ENCODE data around the gene STRIP1. TPM values are rescaled to one million over a fixed set of nuclear protein-coding genes. Genes with fewer than 3 reads are reported as not detected.

The STRIP1 gene
- total RNA-seq, 1 experiment from 2014 or later = 55.6 TPM

- Histone ChIP-seq H3K36me3 (replicated peaks; ENCODE audit: control insufficient read depth, insufficient read depth, low read length) (no peaks in the 10 kb centered on the region), H3K4me3 (ENCODE audit: insufficient read depth, low read depth, low read length) (peak overlapping the region; percentile 3; the same call in 1 of the 2 replicates), H3K27me3 (ENCODE audit: control insufficient read depth, insufficient read depth, low read length) (peaks cover 82% of the 10 kb centered on the region)
- DNase-seq = peak; percentile 67
Measured at GRCh38 chr1:110083061-110083865, 48.8 kb downstream of the STRIP1 start.

DNA sequence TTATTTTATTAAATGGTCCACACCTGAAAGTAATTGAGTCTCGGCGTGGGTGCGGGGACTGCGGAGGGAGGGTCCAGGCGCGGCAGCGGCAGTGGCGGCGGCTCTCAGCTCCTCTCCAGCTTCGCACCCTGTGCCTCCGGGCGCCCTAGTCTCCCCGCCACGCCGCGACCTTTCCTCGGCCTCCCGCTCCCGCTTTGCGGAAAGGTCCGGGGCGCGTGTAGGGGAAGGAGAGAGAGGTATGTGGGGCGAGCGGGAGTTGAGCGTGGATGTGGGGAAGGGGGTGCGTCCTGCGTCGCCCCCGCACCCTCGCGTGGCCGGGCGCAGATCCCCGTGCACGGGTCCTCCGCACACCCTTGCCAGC is 49.4 kb downstream of the STRIP1 start:
- H3K36me3 ChIP-seq (replicated peaks; ENCODE audit: control insufficient read depth, insufficient read depth, low read length) = no peaks in the 10 kb centered on the region
- peak; percentile 78 for DNase-seq
- peaks cover 79% of the 10 kb centered on the region for H3K27me3 ChIP-seq (ENCODE audit: control insufficient read depth, insufficient read depth, low read length)
- peak overlapping the region; percentile 28; the same call in 1 of the 2 replicates for H3K4me3 ChIP-seq (ENCODE audit: insufficient read depth, low read depth, low read length)

DNA sequence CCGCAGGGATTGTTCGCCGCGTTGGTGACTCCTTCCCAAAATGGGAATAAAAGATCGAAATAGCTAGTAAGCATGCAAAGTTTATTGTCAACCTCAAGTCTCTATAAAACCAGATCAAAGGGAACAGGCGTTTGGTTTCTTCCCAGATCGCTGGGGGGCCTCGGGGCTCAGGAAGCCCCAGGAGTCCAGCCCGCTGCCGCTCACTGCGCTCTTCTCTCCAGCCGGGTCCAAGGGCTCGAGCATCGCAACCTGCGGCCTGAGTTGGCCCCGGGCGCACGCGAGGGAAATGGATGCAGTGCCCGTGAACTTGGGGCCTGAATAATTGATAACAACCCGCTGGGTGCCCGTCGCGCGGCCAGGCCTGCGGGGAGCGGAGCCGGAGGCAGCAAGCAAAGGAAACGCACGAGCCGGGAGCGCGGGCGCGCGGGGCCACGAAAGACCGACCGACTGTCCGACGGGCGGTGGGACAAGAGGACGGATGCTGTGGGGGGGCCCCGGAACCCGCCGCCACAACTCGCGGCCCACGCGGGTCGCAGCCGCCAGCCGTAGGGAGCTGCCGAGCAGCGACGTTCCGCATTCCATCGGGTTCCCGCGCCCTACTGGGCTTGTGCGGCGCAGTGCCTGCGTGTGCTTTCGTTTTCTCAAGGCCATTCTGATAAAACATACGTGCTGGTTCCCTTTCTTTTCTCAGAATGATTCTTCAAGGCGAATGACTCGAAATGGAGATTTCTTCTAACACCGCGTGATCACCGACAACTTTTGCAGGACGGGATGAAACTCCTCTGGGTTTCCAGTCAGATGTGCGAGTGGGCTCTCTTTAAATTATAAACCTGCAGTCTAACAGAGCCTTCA is 50.0 kb downstream of the STRIP1 start:
- peak; percentile 86 for DNase-seq
- H3K36me3 ChIP-seq (replicated peaks; ENCODE audit: control insufficient read depth, insufficient read depth, low read length) = no peaks in the 10 kb centered on the region
- peak overlapping the region; percentile 28 for H3K4me3 ChIP-seq (ENCODE audit: insufficient read depth, low read depth, low read length)
- peaks cover 79% of the 10 kb centered on the region for H3K27me3 ChIP-seq (ENCODE audit: control insufficient read depth, insufficient read depth, low read length)

DNA sequence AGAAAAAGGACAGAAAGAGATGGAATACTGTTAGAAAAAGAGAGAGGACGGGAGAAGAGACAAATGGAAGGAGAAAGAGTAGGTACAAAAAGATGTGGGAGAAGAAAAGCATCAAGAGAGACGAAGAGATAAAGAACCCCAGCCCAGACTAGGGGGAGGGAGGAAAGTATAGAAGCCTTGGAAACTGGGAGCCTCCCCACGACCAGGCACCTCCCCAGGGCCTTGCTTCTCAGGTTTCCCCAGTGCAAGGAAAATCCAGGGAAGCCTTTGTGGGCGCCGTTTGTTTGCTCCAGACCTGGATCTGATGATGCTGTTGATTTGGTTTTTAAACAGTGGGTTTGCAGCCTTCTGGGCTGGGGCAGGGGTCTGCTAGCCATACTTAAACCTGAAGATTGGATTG is 51.2 kb downstream of the STRIP1 start:
- Histone ChIP-seq H3K4me3 (ENCODE audit: insufficient read depth, low read depth, low read length) (no peak overlapping the region), H3K27me3 (ENCODE audit: control insufficient read depth, insufficient read depth, low read length) (peaks cover 73% of the 10 kb centered on the region), H3K36me3 (replicated peaks; ENCODE audit: control insufficient read depth, insufficient read depth, low read length) (no peaks in the 10 kb centered on the region)
- DNase-seq = peak; percentile 70

- no peak for DNase-seq
- H3K27me3 ChIP-seq (ENCODE audit: control insufficient read depth, insufficient read depth, low read length) = peaks cover 65% of the 10 kb centered on the region
- no peaks in the 10 kb centered on the region for H3K36me3 ChIP-seq (replicated peaks; ENCODE audit: control insufficient read depth, insufficient read depth, low read length)
- H3K4me3 ChIP-seq (ENCODE audit: insufficient read depth, low read depth, low read length) = no peak overlapping the region
Measured at GRCh38 chr1:110086961-110087360, 52.5 kb downstream of the STRIP1 start.

DNA sequence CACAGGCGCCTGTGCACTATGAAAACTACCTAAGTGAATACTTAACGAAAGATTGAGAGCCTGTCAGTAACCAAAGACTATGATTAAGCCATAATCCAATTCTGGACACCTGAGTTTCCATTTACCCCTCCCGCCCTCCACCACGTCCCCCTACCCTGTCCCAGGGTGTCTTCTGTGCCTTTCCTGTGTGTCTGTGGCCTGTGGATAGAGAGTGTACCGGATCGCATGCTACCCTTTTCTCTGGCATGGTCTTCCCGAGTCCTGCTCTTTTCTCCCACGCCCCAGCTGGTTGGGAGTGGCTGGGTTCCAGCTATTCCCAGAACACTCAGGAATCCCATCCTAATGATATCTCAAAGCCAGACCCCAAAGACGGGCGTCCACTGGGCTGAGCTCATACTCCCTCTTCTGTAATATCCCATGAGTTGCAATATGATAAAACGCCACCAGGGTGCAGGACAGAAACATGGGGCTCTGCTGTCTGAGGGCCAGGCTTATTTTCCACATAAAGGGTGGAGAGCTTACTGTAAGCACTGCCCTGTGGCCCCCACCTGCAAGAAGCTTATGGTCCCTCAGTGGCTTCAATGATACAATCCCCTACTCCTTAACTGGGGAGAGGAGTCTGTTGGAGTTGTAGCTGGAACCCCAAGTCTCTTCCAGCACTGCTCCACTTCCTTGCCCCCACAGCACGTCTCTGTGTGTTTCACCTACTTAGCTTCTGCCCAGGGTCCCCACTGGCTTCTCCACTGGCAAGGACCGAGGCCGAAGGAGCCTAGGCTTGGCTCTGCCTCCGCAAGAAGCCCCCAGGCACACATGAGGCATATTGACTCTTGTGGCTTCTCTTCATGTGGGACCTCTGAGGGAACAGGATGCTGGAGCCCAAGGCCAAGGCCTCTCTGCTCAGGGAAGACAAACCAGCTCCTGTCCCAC is 53.7 kb downstream of the STRIP1 start:
- DNase-seq = peak; percentile 89
- Histone ChIP-seq H3K36me3 (replicated peaks; ENCODE audit: control insufficient read depth, insufficient read depth, low read length) (no peaks in the 10 kb centered on the region), H3K4me3 (ENCODE audit: insufficient read depth, low read depth, low read length) (no peak overlapping the region), H3K27me3 (ENCODE audit: control insufficient read depth, insufficient read depth, low read length) (peaks cover 55% of the 10 kb centered on the region)

DNA sequence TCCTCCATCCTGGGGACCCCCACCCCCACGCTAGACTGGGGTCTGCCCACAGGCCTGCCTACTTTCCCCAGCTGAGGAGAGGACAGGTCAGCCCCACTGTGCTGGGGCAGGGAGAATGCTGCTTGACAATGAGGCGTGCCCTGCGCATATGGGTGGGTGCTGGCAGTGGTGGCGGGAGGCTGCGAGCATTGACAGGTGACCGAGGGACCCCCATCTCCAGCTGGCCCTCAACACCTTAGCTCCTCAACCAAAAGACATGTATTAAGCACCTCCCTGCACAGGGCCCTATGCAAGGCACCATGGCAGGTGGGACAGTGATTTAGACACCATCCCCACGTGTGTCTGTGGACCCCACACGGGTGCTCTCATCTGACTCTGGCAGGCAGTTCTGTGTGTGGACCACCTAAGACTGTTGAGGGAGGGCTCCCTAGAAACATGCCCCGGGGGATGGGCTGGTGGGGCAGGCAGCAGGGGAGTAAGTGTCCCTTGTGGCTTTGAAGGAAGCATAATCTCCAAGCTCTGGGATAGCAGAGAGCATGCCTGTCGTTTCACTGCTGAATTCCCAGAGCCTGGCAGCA is 54.4 kb downstream of the STRIP1 start:
- Histone ChIP-seq H3K27me3 (ENCODE audit: control insufficient read depth, insufficient read depth, low read length) (peaks cover 47% of the 10 kb centered on the region), H3K4me3 (ENCODE audit: insufficient read depth, low read depth, low read length) (no peak overlapping the region), H3K36me3 (replicated peaks; ENCODE audit: control insufficient read depth, insufficient read depth, low read length) (no peaks in the 10 kb centered on the region)
- DNase-seq = peak; percentile 43

DNA sequence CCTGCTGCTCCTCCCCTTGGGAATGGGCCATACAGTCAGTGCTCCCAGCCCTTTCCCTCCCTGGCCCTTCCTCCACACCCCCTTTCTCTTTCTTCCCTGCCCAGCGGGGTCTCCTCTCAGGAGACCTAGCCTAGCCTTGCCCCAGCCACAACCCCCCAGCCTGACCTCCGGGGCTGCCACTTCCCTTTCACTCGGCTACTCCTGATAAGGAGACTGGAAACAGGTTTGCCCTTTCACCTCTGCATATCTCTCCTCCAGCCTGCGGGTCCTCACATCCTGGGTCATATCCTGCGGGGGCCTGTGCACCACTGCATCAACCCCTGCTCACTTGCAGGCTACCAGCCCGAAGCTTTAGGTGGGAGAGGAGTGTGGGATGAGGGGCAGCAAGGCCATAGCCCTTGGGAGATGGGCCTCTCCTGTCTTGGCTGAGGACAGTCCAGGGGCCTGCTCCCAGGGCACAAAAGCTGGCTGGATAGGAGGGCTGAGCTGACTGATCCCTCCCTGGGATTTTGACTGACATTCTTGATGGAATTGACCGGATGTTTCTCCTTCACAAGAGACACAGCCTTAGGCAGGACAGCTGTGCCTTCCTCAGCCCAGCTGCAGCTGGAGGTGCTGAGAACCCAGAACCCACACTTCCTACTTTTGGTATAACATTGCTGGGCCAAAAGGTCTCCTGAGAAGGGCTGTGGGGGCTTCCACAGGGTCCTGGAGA is 55.3 kb downstream of the STRIP1 start:
- DNase-seq = peak; percentile 62
- no peak overlapping the region for H3K4me3 ChIP-seq (ENCODE audit: insufficient read depth, low read depth, low read length)
- peaks cover 40% of the 10 kb centered on the region for H3K27me3 ChIP-seq (ENCODE audit: control insufficient read depth, insufficient read depth, low read length)
- no peaks in the 10 kb centered on the region for H3K36me3 ChIP-seq (replicated peaks; ENCODE audit: control insufficient read depth, insufficient read depth, low read length)

DNA sequence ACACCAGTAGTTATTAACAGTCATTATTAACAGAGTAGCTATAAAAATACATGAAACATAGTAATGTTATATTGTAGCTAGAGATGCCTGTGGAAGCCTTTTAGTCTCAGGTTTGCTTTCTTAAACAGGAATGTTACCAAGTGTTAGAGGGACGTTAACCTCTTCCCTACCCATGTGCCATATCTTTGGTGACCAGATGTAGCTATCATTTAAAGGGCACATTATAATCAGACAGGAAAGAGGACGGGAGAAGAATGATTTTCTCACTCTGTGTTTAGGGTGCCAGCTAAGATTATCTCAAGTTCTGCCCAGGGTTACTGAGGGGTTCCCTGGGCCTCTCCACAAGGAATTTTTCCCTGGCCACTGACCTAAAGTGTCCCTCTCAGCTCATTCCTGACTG is 57.0 kb downstream of the STRIP1 start:
- H3K36me3 ChIP-seq (replicated peaks; ENCODE audit: control insufficient read depth, insufficient read depth, low read length) = no peaks in the 10 kb centered on the region
- no peak overlapping the region for H3K4me3 ChIP-seq (ENCODE audit: insufficient read depth, low read depth, low read length)
- DNase-seq = no peak
- peaks cover 23% of the 10 kb centered on the region for H3K27me3 ChIP-seq (ENCODE audit: control insufficient read depth, insufficient read depth, low read length)

DNA sequence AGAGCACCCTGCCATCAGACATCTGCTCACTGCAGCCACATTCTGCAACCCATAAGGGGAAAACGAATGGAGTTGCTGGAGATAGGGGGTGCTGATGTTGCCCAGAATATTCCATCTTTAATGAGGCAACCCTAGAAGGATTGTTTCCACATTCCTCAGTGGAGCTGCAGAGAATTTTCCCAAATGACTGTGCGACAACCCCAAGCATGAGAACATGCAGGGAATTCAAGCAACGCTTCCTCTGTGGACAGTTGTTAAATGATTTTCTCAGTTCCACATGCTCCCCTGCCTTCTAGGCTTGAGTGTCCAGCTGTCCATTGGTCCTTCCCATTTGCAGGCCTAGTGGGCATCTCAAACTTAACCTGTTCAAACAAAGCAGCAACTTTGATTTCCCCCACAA is 57.4 kb downstream of the STRIP1 start:
- peaks cover 19% of the 10 kb centered on the region for H3K27me3 ChIP-seq (ENCODE audit: control insufficient read depth, insufficient read depth, low read length)
- no peak overlapping the region for H3K4me3 ChIP-seq (ENCODE audit: insufficient read depth, low read depth, low read length)
- no peaks in the 10 kb centered on the region for H3K36me3 ChIP-seq (replicated peaks; ENCODE audit: control insufficient read depth, insufficient read depth, low read length)
- DNase-seq = no peak

GRCh38 chr1:110092991-110093390 is 58.6 kb downstream of the STRIP1 start:
- Histone ChIP-seq H3K36me3 (replicated peaks; ENCODE audit: control insufficient read depth, insufficient read depth, low read length) (no peaks in the 10 kb centered on the region), H3K27me3 (ENCODE audit: control insufficient read depth, insufficient read depth, low read length) (peaks cover 7% of the 10 kb centered on the region; the same call in 1 of the 2 replicates), H3K4me3 (ENCODE audit: insufficient read depth, low read depth, low read length) (no peak overlapping the region)
- DNase-seq = no peak

DNA sequence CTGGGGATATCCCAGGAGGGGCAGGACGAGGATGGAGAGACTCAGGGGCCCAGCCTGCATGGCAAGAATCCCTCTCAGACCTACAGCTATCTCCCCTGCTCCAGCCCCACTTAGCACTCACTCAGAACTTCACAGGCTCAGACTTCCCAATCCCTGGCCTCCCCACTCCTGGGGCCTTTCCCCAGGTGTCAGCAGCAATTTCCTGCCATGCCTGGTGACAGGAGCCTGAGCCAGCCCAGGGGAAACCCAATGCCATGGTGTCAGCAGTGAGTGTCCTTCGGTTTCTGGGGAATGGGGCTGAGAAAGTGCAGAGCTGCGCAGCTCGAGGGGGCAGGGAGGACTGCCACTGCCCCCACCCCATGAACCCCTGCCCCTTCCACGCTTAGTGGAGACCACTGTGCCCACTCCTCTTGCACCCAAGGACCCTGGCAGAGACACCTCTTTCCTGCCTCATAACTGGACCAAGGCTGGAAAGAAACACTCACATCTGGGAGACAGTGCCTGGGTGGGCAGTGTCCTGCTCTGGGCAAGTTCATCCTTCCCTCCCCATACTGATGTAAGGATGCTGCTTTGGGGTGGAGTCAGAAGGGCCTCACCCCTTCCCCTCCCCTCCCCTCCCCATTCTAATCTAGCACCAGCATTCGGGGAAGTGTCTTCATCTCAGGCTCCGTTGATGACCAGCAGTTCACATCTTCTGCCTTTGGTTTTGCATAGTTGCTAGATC is 60.7 kb downstream of the STRIP1 start:
- peak; percentile 24 for DNase-seq
- Histone ChIP-seq H3K4me3 (ENCODE audit: insufficient read depth, low read depth, low read length) (no peak overlapping the region), H3K27me3 (ENCODE audit: control insufficient read depth, insufficient read depth, low read length) (peaks cover 3% of the 10 kb centered on the region; the same call in 1 of the 2 replicates), H3K36me3 (replicated peaks; ENCODE audit: control insufficient read depth, insufficient read depth, low read length) (no peaks in the 10 kb centered on the region)
